ENCODE measurements around the gene MLF2.

DNA sequence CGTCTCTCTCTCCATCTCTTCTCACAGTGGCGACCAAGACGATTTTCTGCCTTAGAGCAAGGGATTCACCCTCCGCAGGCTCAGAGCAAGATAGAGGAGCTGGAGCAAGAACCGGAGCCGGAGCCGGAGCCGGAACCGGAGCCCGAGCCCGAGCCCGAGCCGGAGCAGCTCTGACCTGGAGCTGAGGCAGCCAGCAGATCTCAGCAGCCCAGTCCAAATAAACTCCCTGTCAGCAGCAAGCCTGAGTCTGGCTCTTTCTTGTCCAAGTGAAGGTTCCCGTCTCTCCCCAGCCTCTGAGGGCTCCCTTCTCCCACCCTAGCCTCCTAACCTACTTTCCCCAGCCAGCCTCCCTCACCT is 25.3 kb upstream of the MLF2 start:
- TF ChIP-seq CTCF (IDR thresholded peaks at IDR 0.05), result no peak
- no peak for TF ChIP-seq POLR2A (IDR thresholded peaks at IDR 0.05)
